Liver (tissue), 9 donors: Measurements from ENCODE around the gene STRN. TPM values are rescaled to one million over a fixed set of nuclear protein-coding genes. Genes with fewer than 3 reads are reported as not detected.

ENCODE experiments used
- DNase-seq: peaks from one replicate; pipeline ENCODE4 v3.0.0-alpha.2; 2017; ENCODE audit warnings: low spot score
- H3K27ac ChIP-seq, 2 donors: one replicate each; pipeline ENCODE4 v1.7.0; 2013; ENCODE audit warnings: inconsistent platforms in 2 of 2, low read length in 2 of 2, control low read depth in 1 of 2, low read depth in 1 of 2, mild to moderate bottlenecking in 1 of 2
- H3K27me3 ChIP-seq, 4 donors: one replicate each; pipeline versions ENCODE4 v1.6.1 to v1.7.0; 2013; ENCODE audit warnings: low read length in 3 of 4, inconsistent platforms in 1 of 4, mild to moderate bottlenecking in 1 of 4, moderate library complexity in 1 of 4; ENCODE audit not compliant: control insufficient read depth in 4 of 4, insufficient read depth in 4 of 4
- H3K36me3 ChIP-seq, 4 donors: one replicate each; pipeline versions ENCODE4 v1.6.1 to v1.7.0; 2013; ENCODE audit warnings: low read length in 3 of 4, mild to moderate bottlenecking in 3 of 4, low read depth in 1 of 4, moderate library complexity in 1 of 4; ENCODE audit not compliant: control insufficient read depth in 4 of 4, insufficient read depth in 3 of 4
- H3K4me1 ChIP-seq, 4 donors: one replicate each; pipeline versions ENCODE4 v1.6.1 to v1.7.0; 2013; ENCODE audit warnings: low read length in 3 of 4, mild to moderate bottlenecking in 3 of 4, moderate library complexity in 1 of 4; ENCODE audit not compliant: control insufficient read depth in 4 of 4, insufficient read depth in 4 of 4
- H3K4me3 ChIP-seq, 3 donors: one replicate each; pipeline versions ENCODE4 v1.6.1 to v1.7.0; 2013; ENCODE audit warnings: low read length in 3 of 3, control low read depth in 1 of 3, low read depth in 1 of 3, mild to moderate bottlenecking in 1 of 3
- H3K9ac ChIP-seq, 2 donors: one replicate each; pipeline ENCODE4 v1.7.0; 2013; ENCODE audit warnings: low read length in 2 of 2, mild to moderate bottlenecking in 2 of 2, moderate library complexity in 2 of 2, control low read depth in 1 of 2, low read depth in 1 of 2
- H3K9me3 ChIP-seq, 4 donors: one replicate each; pipeline versions ENCODE4 v1.6.1 to v1.7.0; 2013; ENCODE audit warnings: low read length in 3 of 4; ENCODE audit not compliant: control insufficient read depth in 4 of 4
- EGR1 ChIP-seq, 2 donors: IDR thresholded peaks; 2 replicates each; pipeline ENCODE4 v1.6.1; 2016 to 2018; ENCODE audit warnings: antibody characterized with exemption in 2 of 2, low read depth in 2 of 2
- FOXA1 ChIP-seq: IDR thresholded peaks from 2 replicates; pipeline ENCODE4 v1.6.1; 2016; ENCODE audit warnings: antibody characterized with exemption
- FOXA2 ChIP-seq: IDR thresholded peaks from 2 replicates; pipeline ENCODE4 v1.6.1; 2016; ENCODE audit warnings: antibody characterized with exemption
- GABPA ChIP-seq, 2 donors: IDR thresholded peaks in 1 of 2; conservative IDR thresholded peaks in 1 of 2; 2 replicates each; pipeline ENCODE4 v1.6.1; 2016; ENCODE audit warnings: antibody characterized with exemption in 2 of 2, mild to moderate bottlenecking in 1 of 2, moderate library complexity in 1 of 2
- HNF4A ChIP-seq, 2 donors: conservative IDR thresholded peaks; 2 replicates each; pipeline ENCODE4 v1.6.1; 2016; ENCODE audit warnings: antibody characterized with exemption in 2 of 2, mild to moderate bottlenecking in 2 of 2
- HNF4G ChIP-seq: IDR thresholded peaks from 2 replicates; pipeline ENCODE4 v1.6.1; 2016; ENCODE audit warnings: antibody characterized with exemption
- JUND ChIP-seq, 2 donors: IDR thresholded peaks; 2 replicates each; pipeline ENCODE4 v1.6.1; 2016; ENCODE audit warnings: antibody characterized with exemption in 2 of 2
- NR2F2 ChIP-seq: IDR thresholded peaks from 2 replicates; pipeline ENCODE4 v1.6.1; 2016; ENCODE audit warnings: antibody characterized with exemption
- RAD21 ChIP-seq, 2 donors: IDR thresholded peaks; 2 replicates each; pipeline ENCODE4 v1.6.1; 2016; ENCODE audit warnings: antibody characterized with exemption in 2 of 2, mild to moderate bottlenecking in 2 of 2
- SP1 ChIP-seq: IDR thresholded peaks from 2 replicates; pipeline ENCODE4 v1.6.1; 2018; ENCODE audit warnings: antibody characterized with exemption, mild to moderate bottlenecking
- TAF1 ChIP-seq: conservative IDR thresholded peaks from 2 replicates; pipeline ENCODE4 v1.6.1; 2016; ENCODE audit warnings: antibody characterized with exemption, mild to moderate bottlenecking
- YY1 ChIP-seq: IDR thresholded peaks from 2 replicates; pipeline ENCODE4 v1.6.1; 2016; ENCODE audit warnings: antibody characterized with exemption, mild to moderate bottlenecking
- WGBS: extraction: QIAGEN DNeasy Blood & Tissue Kit; methylation state at CpG from one replicate; pipeline ENCODE4 v1.1.7; 2013; 5-methylcytosine and 5-hydroxymethylcytosine counted together
- polyA plus RNA-seq, 2 donors: library from polyadenylated mRNA; stranded (reverse) in 1 of 2; unstranded in 1 of 2; fragments of 200-250 nt in 1 of 2; fragments of >200 nt in 1 of 2; fragmentation: Nextera tagmentation in 1 of 2; extraction: Ambion mirVana in 1 of 2; gene quantifications; one replicate each; pipeline versions ENCODE4 v1.2.1 to v1.2.3, GENCODE V29; 2013 to 2015
- total RNA-seq, 2 donors: library from RNA; depleted of rRNA; stranded (reverse); fragments of >200 nt; gene quantifications; one replicate each; pipeline ENCODE4 v1.2.3, GENCODE V29; 2014
- TF ChIP-seq, protein P1 (sequence below): IDR thresholded peaks from 2 replicates; pipeline ENCODE4 v1.6.1; 2016; ENCODE audit warnings: antibody characterized with exemption, mild to moderate bottlenecking
- TF ChIP-seq, protein P2 (sequence below): IDR thresholded peaks from 2 replicates; pipeline ENCODE4 v1.6.1; 2016; ENCODE audit warnings: antibody characterized with exemption
- TF ChIP-seq, protein P3 (sequence below): fragments of 150-350 bp; IDR thresholded peaks from 2 replicates; pipeline ENCODE4 v1.5.1; 2017; ENCODE audit warnings: improper control_type of control experiment, low read depth, low read length; ENCODE audit not compliant: missing input control
- TF ChIP-seq, protein P4 (sequence below): IDR thresholded peaks from 2 replicates; pipeline ENCODE4 v1.6.1; 2016; ENCODE audit warnings: antibody characterized with exemption
- donor health status: healthy.
- donor health status: healthy.
- donor health status: healthy.
- donor health status: healthy.
- donor health status: healthy.

The STRN gene
- total and polyA plus RNA-seq, 4 donors: 2.5 to 11.9 (median 5.6) TPM

DNA sequence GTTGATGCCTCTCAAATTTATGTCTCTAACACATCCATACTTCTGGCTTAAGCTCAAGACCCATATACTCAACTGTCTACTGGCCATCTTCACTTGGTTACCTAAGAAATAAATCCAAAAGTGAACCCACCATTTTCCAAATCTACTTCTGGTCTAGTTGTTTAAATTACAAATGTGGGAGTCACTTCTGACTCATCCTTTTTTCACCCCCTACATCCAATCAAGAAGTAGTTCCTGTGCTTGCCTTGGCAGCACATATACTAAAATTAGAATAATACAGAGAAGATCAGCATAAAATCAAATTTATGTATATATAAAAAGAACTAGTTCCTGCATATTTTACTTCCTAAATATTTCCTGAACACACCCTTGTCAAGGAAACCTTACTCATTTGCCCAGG is 53.6 kb downstream of the STRN start (continued):
- TF ChIP-seq, protein P1, sequence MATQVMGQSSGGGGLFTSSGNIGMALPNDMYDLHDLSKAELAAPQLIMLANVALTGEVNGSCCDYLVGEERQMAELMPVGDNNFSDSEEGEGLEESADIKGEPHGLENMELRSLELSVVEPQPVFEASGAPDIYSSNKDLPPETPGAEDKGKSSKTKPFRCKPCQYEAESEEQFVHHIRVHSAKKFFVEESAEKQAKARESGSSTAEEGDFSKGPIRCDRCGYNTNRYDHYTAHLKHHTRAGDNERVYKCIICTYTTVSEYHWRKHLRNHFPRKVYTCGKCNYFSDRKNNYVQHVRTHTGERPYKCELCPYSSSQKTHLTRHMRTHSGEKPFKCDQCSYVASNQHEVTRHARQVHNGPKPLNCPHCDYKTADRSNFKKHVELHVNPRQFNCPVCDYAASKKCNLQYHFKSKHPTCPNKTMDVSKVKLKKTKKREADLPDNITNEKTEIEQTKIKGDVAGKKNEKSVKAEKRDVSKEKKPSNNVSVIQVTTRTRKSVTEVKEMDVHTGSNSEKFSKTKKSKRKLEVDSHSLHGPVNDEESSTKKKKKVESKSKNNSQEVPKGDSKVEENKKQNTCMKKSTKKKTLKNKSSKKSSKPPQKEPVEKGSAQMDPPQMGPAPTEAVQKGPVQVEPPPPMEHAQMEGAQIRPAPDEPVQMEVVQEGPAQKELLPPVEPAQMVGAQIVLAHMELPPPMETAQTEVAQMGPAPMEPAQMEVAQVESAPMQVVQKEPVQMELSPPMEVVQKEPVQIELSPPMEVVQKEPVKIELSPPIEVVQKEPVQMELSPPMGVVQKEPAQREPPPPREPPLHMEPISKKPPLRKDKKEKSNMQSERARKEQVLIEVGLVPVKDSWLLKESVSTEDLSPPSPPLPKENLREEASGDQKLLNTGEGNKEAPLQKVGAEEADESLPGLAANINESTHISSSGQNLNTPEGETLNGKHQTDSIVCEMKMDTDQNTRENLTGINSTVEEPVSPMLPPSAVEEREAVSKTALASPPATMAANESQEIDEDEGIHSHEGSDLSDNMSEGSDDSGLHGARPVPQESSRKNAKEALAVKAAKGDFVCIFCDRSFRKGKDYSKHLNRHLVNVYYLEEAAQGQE: no peak
- TF ChIP-seq, protein P2, sequence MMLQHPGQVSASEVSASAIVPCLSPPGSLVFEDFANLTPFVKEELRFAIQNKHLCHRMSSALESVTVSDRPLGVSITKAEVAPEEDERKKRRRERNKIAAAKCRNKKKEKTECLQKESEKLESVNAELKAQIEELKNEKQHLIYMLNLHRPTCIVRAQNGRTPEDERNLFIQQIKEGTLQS: no peak
- TF ChIP-seq HNF4G (no peak), JUND (IDR thresholded peaks at IDR 0.05) (no peak)

DNA sequence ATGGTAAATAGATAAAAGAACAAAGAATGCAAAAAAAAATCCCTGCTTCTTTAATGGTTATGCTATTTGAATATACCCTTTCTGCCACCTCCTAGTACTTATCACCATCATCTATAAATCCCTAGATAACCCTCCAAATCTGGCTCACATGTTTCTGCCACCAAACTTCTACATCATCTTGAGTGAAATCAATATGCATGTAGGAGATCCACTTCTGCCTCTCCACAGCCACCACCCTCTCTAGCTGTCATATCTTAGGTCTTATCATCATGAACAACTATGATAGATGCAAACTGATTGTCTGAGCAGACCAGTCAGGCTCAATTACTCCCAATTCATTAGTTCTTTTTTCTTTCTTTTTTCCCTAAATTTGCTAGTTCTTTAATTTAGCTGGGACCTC is 55.3 kb downstream of the STRN start:
- H3K4me3 ChIP-seq: no peak overlapping the region
- no peak for DNase-seq
- no peaks in the 10 kb centered on the region for H3K9me3 ChIP-seq
- no peak for TF ChIP-seq HNF4A (conservative IDR thresholded peaks at IDR 0.05)
- TF ChIP-seq, protein P2: no peak
- no peak for TF ChIP-seq GABPA (IDR thresholded peaks at IDR 0.05 in 1 of 2, conservative IDR thresholded peaks at IDR 0.05 in 1 of 2)
- TF ChIP-seq, protein P3, sequence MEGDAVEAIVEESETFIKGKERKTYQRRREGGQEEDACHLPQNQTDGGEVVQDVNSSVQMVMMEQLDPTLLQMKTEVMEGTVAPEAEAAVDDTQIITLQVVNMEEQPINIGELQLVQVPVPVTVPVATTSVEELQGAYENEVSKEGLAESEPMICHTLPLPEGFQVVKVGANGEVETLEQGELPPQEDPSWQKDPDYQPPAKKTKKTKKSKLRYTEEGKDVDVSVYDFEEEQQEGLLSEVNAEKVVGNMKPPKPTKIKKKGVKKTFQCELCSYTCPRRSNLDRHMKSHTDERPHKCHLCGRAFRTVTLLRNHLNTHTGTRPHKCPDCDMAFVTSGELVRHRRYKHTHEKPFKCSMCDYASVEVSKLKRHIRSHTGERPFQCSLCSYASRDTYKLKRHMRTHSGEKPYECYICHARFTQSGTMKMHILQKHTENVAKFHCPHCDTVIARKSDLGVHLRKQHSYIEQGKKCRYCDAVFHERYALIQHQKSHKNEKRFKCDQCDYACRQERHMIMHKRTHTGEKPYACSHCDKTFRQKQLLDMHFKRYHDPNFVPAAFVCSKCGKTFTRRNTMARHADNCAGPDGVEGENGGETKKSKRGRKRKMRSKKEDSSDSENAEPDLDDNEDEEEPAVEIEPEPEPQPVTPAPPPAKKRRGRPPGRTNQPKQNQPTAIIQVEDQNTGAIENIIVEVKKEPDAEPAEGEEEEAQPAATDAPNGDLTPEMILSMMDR: no peak
- no peak for TF ChIP-seq SP1
- TF ChIP-seq TAF1: no peak
- TF ChIP-seq, protein P1: no peak
- TF ChIP-seq YY1: no peak
- no peaks in the 10 kb centered on the region for H3K27me3 ChIP-seq
- no peak overlapping the region for H3K27ac ChIP-seq
- peaks cover 0 to 8% (median 0%) of the 10 kb centered on the region in 4 donors for H3K36me3 ChIP-seq
- H3K9ac ChIP-seq: no peak overlapping the region
- H3K4me1 ChIP-seq: peaks cover 0 to 5% (median 0%) of the 10 kb centered on the region in 4 donors

DNA sequence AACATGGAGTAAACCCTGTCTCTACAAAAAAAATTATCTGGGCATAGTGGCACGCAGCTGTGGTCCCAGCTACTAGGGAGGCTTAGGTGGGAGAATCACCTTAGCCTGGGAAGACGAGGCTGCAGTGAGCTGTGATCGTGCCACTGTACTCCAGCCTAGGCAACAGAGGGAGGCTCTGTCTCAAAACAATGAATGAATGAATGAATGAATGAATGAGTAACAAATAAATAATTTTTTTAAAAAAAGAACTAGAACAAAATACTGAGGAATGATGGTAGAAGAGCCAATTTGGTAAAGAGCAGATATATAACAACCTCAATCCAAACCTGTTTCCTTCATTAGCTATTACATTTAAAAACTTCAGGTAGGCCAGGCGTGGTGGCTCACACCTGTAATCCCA is 60.1 kb downstream of the STRN start:
- Histone ChIP-seq H3K36me3 (no peaks in the 10 kb centered on the region), H3K27me3 (no peaks in the 10 kb centered on the region), H3K9me3 (no peaks in the 10 kb centered on the region), H3K4me1 (no peaks in the 10 kb centered on the region), H3K4me3 (no peak overlapping the region), H3K27ac (no peak overlapping the region), H3K9ac (no peak overlapping the region)
- WGBS: 97% methylated on average over 4 of the region's 4 CpGs
- no peak for DNase-seq
- TF ChIP-seq HNF4A (conservative IDR thresholded peaks at IDR 0.05) (no peak), NR2F2 (no peak), RAD21 (IDR thresholded peaks at IDR 0.05) (no peak), FOXA2 (no peak), SP1 (no peak), EGR1 (IDR thresholded peaks at IDR 0.05; ENCODE audit: low read depth in 2 of 2) (no peak), YY1 (no peak), FOXA1 (no peak), TAF1 (no peak), GABPA (IDR thresholded peaks at IDR 0.05 in 1 of 2, conservative IDR thresholded peaks at IDR 0.05 in 1 of 2) (no peak)
- TF ChIP-seq, protein P4, sequence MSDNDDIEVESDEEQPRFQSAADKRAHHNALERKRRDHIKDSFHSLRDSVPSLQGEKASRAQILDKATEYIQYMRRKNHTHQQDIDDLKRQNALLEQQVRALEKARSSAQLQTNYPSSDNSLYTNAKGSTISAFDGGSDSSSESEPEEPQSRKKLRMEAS: no peak
- TF ChIP-seq, protein P3: no peak
- TF ChIP-seq, protein P2: no peak
